Measurements from ENCODE around the gene AIFM3. TPM values are rescaled to one million over a fixed set of nuclear protein-coding genes. Genes with fewer than 3 reads are reported as not detected.

The AIFM3 gene
- total RNA-seq, 1 donor from 2014 or later: 2.6 TPM

DNA sequence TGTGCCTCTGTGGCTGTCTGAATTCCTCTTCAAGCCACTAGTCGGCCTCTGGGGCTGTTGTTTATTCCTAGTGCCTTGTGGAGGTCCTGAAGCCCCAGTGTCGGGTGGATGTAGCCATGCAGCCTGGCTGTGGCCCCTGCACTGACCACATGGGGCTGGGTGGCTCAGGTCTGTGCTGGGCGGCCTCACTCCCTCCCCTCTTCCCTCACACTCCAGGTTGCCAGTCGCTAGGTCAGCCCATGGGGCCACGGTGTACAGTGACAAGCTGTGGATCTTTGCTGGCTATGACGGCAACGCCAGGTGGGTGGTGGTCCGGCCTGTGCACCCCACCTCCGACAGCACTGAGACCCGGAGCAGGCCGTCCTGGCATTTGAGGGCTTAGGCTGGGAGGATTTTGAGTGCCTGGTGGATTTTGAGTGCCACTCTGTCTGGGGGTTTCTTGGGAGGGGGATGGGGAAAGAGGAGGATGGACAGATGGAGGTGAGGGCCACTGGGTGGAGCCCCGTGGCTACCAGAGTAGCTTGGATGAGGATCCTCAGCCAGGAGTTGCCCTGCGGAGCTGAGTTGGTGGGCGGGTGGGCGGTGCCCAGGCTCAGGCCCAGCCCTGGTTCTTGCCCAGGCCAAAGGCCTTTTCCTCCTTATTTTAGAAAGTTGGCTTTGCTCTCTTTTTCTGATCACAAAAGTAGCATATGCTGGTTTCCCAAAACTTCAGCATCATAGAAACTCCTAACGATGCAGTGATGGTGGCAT lies 21.7 kb downstream of the AIFM3 start:
- DNase-seq (ENCODE audit: extremely low spot score, unreplicated experiment): no peak
- TF ChIP-seq, protein P1, sequence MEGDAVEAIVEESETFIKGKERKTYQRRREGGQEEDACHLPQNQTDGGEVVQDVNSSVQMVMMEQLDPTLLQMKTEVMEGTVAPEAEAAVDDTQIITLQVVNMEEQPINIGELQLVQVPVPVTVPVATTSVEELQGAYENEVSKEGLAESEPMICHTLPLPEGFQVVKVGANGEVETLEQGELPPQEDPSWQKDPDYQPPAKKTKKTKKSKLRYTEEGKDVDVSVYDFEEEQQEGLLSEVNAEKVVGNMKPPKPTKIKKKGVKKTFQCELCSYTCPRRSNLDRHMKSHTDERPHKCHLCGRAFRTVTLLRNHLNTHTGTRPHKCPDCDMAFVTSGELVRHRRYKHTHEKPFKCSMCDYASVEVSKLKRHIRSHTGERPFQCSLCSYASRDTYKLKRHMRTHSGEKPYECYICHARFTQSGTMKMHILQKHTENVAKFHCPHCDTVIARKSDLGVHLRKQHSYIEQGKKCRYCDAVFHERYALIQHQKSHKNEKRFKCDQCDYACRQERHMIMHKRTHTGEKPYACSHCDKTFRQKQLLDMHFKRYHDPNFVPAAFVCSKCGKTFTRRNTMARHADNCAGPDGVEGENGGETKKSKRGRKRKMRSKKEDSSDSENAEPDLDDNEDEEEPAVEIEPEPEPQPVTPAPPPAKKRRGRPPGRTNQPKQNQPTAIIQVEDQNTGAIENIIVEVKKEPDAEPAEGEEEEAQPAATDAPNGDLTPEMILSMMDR (conservative IDR thresholded peaks at IDR 0.05): no peak
- Mint-ChIP-seq H3K27me3 (no peaks in the 10 kb centered on the region), H3K9me3 (no peaks in the 10 kb centered on the region), H3K36me3 (peaks cover 10% of the 10 kb centered on the region), H3K4me1 (ENCODE audit: unreplicated experiment) (peaks cover 4% of the 10 kb centered on the region), H3K4me3 (no peak overlapping the region), H3K27ac (no peak overlapping the region)

DNA sequence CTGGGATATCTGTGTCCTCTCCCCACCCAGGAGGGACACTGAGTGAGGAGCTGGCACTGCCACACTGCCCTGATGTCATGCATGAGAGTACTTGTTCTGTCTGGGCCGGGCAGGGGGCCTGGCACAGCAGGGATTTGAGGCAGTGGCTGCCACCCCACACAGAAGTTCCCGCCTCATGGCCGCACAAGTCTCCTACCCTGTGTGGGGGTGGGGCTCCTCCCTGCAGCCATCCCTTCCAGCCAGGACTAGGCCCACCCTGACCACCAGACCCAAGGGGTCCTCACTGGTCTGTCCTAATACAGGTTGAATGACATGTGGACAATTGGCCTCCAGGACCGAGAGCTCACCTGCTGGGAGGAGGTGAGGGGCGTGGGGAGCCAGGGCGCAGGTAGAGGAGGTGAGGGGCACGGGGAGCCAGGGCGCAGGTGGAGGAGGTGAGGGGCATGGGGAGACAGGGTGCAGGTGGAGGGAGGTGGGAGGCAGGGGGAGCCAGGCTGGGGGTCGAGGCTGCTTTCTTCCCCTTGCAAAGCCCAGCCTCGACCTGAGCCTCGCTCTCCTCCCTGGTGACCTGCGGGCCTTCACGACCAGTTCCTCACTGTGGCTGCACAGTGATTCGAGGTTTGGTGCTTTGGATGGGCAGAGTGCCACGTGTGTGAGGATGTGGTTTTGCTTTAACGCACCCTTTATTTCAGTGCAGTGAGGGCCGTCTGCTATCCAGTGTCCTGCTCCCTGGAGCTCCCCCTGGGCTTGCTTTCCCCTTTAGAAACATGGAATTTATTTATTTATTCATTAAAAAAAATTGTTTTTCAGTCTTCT lies 22.5 kb downstream of the AIFM3 start:
- TF ChIP-seq, protein P1 (conservative IDR thresholded peaks at IDR 0.05): no peak
- DNase-seq (ENCODE audit: extremely low spot score, unreplicated experiment): no peak
- Mint-ChIP-seq H3K9me3 (no peaks in the 10 kb centered on the region), H3K27ac (no peak overlapping the region), H3K4me3 (no peak overlapping the region), H3K36me3 (peaks cover 6% of the 10 kb centered on the region), H3K27me3 (no peaks in the 10 kb centered on the region), H3K4me1 (ENCODE audit: unreplicated experiment) (no peaks in the 10 kb centered on the region)

DNA sequence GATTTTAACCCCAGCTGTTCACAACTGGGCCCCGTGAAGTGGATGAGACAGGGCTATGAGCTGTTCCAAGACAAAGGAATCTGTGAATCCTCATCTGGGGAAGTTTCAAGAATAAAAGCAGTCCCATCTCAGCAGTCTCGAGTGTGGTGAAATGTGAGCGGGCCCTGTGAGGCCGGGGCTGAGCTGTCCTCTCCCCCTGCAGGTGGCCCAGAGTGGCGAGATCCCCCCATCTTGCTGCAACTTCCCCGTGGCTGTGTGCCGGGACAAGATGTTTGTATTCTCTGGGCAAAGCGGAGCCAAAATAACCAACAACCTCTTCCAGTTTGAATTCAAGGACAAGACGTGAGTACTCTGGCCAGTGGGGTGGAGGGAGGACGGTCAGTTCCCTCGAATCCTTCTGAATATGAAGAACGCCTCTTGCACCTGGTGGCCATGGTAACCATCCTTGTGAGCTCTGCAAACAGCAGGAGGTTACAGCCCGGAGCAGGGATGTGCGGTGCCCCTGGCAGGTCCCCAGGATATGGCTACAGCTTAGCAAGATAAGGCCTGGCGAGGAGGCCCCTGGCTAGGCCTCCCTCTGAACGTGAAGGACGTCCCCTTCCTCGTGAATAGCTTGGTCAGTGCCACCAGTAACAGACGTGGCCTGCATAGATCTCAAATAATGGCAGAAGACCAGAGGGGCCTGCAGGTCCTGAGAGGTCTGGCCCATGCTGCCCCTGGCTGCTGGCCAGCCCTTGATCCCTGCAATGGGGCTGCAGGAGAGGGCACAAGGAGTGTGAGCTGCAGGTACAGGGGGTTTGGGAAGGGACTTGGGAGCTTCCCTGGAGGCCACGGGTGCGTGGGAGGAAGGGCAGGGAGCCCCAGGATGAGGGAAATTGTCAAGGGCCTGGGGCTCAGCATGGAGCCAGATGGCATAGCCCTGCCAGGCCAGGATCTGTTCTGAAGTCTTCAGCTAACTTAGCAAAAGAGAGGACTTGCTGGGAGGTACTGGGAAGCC lies 23.4 kb downstream of the AIFM3 start:
- Mint-ChIP-seq H3K9me3 (no peaks in the 10 kb centered on the region), H3K4me1 (ENCODE audit: unreplicated experiment) (no peaks in the 10 kb centered on the region), H3K27ac (no peak overlapping the region), H3K27me3 (no peaks in the 10 kb centered on the region), H3K4me3 (no peak overlapping the region), H3K36me3 (peaks cover 6% of the 10 kb centered on the region)
- DNase-seq (ENCODE audit: extremely low spot score, unreplicated experiment): no peak
- TF ChIP-seq, protein P1 (conservative IDR thresholded peaks at IDR 0.05): no peak

DNA sequence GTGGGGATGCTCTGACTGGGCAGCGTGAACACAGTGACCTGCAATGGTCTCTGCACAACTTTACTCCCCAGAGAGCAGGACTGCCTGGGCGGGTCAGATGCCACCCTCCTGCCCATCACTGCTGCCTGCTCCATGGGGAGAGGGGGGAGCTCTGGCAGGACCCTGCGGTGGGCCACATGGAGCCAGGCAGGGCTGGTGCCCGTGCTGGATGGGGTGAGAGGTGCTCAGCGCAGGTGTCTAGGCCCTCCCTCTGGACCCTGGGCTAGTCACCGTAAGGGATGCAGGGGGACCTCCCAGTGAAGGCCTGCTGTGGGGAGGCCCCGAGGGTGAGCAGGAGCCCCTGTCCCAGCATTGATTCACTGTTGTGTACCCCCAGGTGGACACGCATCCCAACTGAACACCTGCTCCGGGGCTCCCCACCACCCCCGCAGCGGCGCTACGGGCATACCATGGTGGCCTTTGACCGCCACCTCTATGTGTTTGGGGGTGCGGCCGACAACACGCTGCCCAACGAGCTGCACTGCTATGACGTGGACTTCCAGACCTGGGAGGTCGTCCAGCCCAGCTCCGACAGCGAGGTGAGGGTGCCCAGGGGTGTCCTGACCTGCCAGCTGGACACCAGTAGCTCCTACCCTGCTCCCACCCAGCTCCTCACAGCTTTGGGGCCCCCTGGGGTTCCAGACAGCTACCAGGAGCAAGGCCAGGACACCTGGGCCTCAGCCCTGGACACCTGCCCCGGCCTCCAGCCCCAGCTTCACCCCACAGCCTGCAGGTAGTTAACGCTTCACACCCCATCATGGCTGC lies 24.4 kb downstream of the AIFM3 start:
- TF ChIP-seq, protein P1 (conservative IDR thresholded peaks at IDR 0.05): no peak
- H3K4me3 Mint-ChIP-seq: no peak overlapping the region
- H3K36me3 Mint-ChIP-seq: peaks cover 2% of the 10 kb centered on the region
- DNase-seq (ENCODE audit: extremely low spot score, unreplicated experiment): no peak
- H3K4me1 Mint-ChIP-seq (ENCODE audit: unreplicated experiment): no peaks in the 10 kb centered on the region
- H3K9me3 Mint-ChIP-seq: no peaks in the 10 kb centered on the region
- no peaks in the 10 kb centered on the region for H3K27me3 Mint-ChIP-seq
- H3K27ac Mint-ChIP-seq: no peak overlapping the region

Data from type B pancreatic cell (in vitro differentiated cells).